Regular cardiac myocyte (primary cell): ENCODE results near the gene PRKACB. TPM values are rescaled to one million over a fixed set of nuclear protein-coding genes. Genes with fewer than 3 reads are reported as not detected.

Experiments
- total RNA-seq: library from RNA; depleted of rRNA; stranded (reverse); fragments of >200 nt; gene quantifications from 2 replicates; pipeline ENCODE4 v1.2.3, GENCODE V29; 2014

PRKACB gene
- 16.1 and 25.1 TPM in 2 replicates for total RNA-seq

DNA sequence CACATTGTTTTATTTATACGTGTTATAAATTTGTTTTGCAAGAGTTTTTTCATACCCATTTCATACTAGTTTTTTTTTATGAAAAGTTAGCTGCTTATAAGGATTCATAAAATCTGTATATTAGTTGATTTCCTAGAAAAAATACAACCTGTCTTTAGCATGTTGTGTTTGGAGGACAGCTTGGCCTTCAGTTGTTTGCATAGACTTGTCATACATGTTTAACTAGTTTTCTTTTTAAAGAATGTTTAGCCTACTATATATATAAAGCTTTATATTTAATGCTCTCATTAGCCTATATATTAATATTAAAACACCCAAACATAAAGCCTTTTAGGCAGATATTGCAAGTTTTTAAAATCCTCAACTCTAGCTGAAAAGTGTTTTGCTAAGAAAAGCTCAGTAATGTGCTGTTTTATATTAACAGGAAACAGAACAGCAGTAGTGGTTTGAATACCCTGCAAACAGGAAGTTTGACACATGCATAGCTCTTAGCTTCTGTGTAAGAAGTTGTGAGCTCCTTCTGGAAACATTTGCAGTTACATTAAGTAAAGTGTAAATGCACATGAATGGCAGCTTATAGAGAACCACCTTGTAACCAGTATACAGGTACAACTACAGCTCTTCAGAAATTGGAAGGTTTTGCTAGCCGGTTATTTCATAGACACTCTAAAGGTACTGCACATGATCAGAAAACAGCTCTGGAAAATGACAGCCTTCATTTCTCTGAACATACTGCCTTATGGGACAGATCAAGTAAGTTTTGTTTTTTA, at the start of gene PRKACB:
Gene PRKACB, plus strand, starts transcription at position 476 of the 770 bp plus-strand sequence. Its CDS starts 91 bp downstream, at position 567.

Other genes with a start within 250 kb of the PRKACB start
- 15.0 and 19.4 TPM in 2 replicates for gene TTLL7, start 145.1 kb upstream of the PRKACB start, total RNA-seq
- 0.56 and 0.77 TPM in 2 replicates for gene SAMD13, start 157.4 kb downstream of the PRKACB start, total RNA-seq